ENCODE measurements around the gene LIF.

GRCh38 chr22:30294830-30295229 lies 48.3 kb upstream of the LIF start:
- TF ChIP-seq, protein P1, sequence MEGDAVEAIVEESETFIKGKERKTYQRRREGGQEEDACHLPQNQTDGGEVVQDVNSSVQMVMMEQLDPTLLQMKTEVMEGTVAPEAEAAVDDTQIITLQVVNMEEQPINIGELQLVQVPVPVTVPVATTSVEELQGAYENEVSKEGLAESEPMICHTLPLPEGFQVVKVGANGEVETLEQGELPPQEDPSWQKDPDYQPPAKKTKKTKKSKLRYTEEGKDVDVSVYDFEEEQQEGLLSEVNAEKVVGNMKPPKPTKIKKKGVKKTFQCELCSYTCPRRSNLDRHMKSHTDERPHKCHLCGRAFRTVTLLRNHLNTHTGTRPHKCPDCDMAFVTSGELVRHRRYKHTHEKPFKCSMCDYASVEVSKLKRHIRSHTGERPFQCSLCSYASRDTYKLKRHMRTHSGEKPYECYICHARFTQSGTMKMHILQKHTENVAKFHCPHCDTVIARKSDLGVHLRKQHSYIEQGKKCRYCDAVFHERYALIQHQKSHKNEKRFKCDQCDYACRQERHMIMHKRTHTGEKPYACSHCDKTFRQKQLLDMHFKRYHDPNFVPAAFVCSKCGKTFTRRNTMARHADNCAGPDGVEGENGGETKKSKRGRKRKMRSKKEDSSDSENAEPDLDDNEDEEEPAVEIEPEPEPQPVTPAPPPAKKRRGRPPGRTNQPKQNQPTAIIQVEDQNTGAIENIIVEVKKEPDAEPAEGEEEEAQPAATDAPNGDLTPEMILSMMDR (IDR thresholded peaks at IDR 0.05) = no peak
- TF ChIP-seq RFX5 (IDR thresholded peaks at IDR 0.05) = no peak
- TF ChIP-seq POLR2AphosphoS2 (conservative IDR thresholded peaks at IDR 0.05; ENCODE audit: low read length) = no peak
- no peak for TF ChIP-seq POLR2A (IDR thresholded peaks at IDR 0.05; ENCODE audit: low read length)
- no peak for TF ChIP-seq MAX (IDR thresholded peaks at IDR 0.05)
- TF ChIP-seq, protein P2, sequence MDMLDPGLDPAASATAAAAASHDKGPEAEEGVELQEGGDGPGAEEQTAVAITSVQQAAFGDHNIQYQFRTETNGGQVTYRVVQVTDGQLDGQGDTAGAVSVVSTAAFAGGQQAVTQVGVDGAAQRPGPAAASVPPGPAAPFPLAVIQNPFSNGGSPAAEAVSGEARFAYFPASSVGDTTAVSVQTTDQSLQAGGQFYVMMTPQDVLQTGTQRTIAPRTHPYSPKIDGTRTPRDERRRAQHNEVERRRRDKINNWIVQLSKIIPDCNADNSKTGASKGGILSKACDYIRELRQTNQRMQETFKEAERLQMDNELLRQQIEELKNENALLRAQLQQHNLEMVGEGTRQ (IDR thresholded peaks at IDR 0.05) = no peak
- TF ChIP-seq CBX8 (IDR thresholded peaks at IDR 0.05) = no peak
- TF ChIP-seq, protein P3, sequence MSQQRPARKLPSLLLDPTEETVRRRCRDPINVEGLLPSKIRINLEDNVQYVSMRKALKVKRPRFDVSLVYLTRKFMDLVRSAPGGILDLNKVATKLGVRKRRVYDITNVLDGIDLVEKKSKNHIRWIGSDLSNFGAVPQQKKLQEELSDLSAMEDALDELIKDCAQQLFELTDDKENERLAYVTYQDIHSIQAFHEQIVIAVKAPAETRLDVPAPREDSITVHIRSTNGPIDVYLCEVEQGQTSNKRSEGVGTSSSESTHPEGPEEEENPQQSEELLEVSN (IDR thresholded peaks at IDR 0.05; ENCODE audit: borderline replicate concordance, low read depth) = no peak
- TF ChIP-seq NPAS2 (CRISPR knock-in tag; IDR thresholded peaks at IDR 0.05; ENCODE audit: borderline replicate concordance) = no peak

All from A549 (cell line).